COR-L47 (cell line): ENCODE measurements around the gene TBL2.
"Not testable (repeated sequence)": the region's sequence is repeated elsewhere in the genome, so short reads cannot be mapped to it uniquely, and the experiment has no call there.

ENCODE experiments used
- DNase-seq: peaks from one replicate; lab custom pipeline; 2025; lab: John Stamatoyannopoulos, UW

Gene TBL2

DNA sequence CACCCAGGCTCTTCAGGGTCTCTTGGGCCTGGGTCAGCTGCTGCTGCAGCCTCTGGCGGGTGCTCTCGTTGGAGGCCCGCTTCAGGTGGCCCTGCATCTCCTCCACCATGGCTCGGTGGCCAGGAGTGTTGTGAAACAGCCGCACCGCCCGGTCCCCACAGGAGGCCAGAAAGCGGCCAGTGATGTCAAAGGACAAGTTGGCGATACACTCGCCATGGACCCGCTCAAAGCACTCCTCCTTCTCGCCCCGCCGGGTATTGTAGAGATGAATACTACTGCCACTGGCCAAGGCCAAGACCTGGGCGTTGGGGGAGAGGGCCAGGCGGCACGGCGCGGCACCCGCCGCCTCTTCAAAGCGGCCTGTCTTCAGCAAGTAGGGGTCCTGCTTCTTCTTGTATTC is 7.9 kb downstream of the TBL2 start:
- no peak for DNase-seq

- DNase-seq = no peak
Observed at GRCh38 chr7:73569042-73569608, 9.3 kb downstream of the TBL2 start.

DNA sequence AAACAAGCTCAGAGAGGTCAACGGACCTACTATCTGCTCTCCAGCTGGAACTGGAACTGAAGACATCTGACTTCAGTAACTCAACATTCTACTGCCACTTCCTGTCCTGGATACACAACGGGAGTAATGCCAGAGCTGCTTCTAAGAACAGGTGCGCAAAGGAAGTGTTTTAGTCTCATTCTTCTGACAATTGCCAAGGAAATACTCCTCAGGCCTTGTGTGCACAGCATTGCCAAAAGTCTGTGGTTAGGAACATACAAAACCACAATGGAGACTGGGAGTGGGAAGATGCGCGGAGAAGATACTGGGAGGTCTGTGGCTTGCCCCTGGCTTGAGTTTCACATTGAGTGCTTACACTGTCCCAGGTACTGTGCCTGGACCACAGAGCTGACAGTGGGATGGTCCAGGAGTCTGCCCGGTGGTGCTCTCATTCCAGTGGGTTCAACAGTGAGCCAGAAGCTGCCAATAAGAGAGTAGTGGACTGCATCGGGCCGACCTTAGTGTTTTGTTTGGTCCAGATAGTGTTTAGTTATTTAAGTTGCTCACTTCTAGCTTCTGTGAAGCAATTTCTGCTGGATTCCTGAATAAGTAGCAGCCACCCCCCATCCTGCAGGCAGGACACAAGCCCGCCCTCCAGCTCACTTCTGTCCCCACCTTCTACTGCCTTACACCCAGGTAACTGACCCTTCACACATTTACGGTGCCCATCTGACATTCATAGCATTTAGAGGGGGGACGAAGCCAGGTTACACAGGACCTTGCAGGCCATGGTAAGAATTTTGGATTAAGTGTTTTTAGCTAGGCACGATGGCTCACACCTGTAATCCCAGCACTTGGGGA is 10.3 kb downstream of the TBL2 start:
- no peak for DNase-seq

DNA sequence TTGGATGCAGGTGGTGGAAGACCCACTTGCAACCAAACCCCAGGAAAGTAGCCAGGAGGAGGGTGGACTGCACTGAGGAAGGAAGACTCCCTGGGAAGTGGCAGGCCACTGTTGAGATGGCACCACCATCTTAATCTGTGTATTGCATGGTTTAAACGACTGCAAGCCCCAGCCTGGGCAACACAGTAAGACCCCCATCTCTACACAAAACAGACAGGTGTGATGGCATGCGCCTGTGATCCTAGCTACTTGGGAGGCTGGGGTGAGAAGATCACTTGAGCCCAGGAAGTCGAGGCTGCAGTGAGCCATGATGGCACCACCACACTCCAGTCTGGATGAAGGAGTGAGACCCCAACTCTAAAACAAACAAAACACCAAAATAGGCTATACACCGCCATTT is 11.2 kb downstream of the TBL2 start:
- no peak for DNase-seq

DNA sequence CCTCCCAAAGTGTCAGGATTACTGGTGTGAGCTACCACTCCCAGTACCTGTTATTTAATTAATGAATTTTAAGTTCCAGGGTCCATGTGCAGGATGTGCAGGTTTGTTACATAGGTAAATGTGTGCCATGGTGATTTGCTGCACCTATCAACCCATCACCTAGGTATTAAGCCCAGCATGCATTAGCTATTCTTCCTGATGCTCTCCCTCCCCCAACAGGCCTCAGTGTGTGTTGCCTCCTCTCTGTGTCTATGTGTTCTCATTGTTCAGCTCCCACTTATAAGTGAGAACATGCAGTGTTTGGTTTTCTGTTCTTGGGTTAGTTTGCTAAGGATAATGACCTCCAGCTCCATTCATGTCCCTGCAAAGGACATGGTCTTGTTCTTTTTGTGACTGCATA is 11.9 kb downstream of the TBL2 start:
- not testable (repeated sequence) for DNase-seq

GRCh38 chr7:73565675-73566340 is 12.6 kb downstream of the TBL2 start:
- no peak for DNase-seq

DNA sequence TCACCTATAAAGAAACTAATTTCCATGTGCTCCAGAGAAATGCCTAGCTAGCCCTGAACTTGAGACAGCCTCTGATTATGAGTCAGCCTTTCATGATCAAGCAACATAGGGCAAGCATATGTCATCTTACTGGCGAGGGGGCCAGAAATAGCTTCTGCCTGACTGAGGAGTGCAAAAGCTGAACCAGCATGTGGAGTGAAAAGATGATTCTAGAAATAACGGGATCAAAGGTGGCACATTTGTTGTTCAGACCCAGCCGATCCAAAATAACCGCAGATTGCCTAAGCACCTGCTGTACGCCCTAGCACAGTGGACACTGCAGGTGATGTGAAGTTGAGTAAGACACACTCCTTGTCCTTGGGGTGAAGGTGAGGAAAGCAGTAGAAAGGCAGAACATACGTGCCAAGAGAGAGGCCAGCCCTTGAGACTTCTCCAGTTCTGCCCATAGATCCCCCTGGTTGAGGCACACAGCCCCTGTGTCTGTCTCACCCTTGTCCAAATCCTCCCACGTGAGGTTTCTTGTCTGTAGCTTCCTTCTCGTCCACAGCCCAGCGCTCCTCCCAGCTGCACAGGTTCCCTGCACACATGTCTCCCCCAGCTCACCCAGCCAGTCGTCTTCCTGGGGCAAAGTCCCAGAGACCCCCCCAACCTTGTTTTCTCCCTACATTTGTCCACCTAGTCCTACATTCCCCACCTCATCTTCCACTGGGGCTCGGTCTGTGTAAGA is 18.1 kb downstream of the TBL2 start:
- DNase-seq = no peak

- DNase-seq = peak; percentile 61
Observed at GRCh38 chr7:73557397-73558257, 20.8 kb downstream of the TBL2 start, which contains the start of gene BCL7B. BCL7B (minus strand) TSS chr7:73557690; CDS start chr7:73557578, 112 bp downstream.

DNA sequence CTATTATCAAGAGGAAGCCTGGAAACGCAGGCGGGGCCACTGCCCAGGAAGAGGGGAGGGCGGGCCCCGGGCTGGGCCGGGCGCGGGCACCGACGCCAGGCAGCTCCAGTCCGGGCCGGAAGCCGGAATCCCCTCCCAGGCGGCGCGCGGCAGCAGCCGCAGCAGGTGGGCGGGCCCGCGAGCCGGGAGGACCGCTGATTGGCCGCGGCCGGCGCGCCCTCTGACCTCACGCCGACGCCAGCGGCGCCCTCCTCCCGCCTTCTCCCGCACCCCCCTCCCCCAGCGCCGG is 21.3 kb downstream of the TBL2 start:
- DNase-seq = peak; percentile 90

- DNase-seq = no peak
Observed at GRCh38 chr7:73556208-73557107, 21.9 kb downstream of the TBL2 start.

DNA sequence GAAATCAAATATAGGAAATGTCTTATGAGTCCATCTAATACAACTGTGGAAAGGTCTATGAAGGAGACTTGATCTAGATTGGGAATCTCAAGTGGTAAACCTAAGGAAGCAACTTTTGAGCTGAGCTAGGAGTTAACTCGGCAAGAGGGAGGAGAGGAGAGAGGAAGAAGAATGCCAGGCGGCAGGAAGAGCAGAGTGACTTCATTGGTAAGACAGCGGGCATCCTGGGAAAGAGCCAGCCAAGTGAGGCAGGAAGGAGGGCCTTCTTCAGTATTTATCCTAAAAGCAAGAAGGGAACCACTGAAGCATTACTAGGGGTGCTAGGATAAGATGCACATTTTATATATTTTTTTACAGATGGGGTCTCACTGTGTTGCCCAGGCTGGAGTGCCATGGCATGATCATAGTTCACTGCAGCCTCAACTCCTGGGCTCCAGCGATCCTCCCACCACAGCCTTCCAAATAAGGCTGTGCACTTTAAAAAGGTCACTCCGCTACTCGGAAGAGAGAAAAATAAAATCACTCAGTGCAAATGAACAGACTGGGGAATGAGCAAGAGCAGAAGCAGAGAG is 22.9 kb downstream of the TBL2 start:
- DNase-seq = no peak

DNA sequence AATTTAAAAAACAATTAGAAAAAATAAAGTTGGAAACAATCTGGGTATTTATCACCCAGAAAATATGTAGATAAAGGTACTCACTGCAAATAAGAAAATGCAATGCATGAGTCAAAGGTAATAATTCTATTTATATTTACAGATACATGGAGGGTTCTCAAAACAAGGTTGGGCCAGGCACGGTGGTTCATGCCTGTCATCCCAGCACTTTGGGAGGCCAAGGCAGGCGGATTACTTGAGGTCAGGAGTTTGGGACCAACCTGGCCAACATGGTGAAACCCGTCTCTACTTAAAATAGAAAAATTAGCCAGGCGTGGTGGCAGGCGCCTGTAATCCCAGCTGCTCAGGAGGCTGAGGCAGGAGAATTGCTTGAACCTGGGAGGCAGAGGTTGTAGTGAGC is 28.3 kb downstream of the TBL2 start:
- DNase-seq = not testable (repeated sequence)

GRCh38 chr7:73549176-73549575 is 29.2 kb downstream of the TBL2 start:
- DNase-seq = no peak

- DNase-seq = no peak
Observed at GRCh38 chr7:73547841-73548240, 30.5 kb downstream of the TBL2 start.

DNA sequence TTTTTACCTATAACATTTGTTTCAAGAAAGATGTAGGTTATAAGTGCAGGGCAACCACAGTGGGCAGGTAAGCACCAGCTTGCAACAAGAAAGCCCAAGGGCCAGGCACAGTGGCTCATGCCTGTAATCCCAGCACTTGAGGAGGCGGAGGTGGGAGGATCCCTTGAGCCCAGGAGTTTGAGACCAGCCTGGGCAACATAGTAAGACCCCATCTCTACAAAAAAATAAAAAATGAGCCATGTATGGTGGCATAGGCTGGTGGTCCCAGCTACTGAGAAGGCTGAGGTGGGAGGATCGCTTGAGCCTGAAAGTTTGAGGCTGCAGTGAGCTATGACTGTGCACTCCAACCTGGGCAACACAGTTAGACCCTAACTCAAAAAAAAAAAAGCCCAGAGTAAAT is 33.7 kb downstream of the TBL2 start:
- no peak for DNase-seq

DNA sequence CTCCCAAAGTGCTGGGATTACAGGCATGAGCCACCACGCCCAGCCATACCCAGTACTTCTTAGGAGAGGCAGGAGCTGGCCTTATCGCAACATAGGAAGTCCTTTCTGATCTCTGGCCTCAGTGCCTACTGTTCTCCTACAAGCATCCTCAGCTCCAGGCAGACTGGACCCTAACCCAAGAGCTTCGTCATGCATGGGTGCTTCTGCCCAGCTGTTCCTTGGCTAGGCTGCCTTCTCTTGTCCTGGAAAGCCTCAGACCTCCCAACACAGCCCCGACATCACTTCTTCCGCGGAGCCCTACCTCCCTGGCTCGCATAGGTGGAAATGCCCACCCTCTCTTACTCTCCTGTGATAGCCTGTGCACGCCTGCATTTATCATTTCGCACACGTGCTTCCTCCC is 36.7 kb downstream of the TBL2 start:
- DNase-seq = no peak

DNA sequence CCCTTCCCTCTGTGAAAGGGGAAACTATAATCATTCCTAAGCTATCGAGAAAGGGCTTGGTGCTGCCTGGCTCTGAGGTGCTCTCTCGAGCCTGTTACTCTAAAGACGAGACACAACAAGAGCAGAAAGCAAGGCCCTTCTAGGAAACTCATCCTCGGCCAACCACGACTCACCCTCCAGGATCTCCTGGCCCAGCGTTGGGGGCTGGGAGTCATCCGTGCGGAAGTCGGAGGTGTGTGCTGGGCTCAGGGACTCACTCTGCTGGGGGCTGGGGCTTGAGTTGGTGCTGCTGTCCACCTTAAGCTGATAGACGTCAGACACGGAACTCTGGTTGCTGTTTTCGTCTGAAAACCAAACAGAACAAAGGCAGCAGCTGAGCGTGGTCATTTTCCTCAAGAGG is 38.7 kb downstream of the TBL2 start:
- no peak for DNase-seq

GRCh38 chr7:73538510-73538909 is 39.9 kb downstream of the TBL2 start:
- not testable (repeated sequence) for DNase-seq

DNA sequence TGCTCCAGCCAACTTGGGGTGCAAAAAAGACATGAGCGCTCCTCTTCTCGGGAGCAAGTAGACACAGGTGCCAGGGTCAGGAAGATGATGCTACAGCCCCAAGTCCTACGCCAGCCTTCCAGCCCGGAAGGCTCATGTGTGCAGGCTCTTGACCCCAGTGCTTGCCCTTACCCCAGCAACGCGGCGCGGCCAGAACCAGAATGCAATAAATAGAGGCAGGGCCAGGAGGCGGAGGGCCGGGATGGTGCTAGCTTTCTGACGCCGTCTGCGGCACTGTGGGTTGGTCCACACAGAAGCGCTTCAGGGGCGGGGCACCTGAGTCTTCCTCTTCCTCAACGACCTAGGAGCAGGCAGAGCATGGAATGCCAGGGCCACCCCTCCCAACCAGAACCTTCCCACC is 41.3 kb downstream of the TBL2 start:
- no peak for DNase-seq

DNA sequence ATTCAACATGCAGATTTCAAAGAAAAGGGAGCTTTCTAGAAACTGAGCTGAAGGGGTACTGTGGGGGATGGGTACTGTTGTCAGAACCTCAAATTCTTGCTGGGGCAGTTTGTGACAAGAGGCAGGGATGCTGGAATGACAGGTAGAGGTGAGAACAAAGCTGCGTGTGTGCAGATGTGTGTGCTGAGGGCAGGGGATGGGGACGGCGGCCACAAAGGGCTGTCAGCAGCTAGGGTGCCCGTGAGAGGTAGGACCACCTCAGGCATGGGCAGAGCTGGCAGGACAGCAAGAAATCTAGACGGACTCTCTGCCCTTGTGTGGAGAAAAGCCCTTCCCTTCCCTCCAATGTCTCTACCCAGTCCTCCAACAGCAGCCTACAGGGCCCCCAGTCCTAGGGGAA is 41.9 kb downstream of the TBL2 start:
- DNase-seq = no peak
